ENCODE results near the gene RELL2. TPM values are rescaled to one million over a fixed set of nuclear protein-coding genes. Genes with fewer than 3 reads are reported as not detected.

RELL2 gene
- total RNA-seq, 1 experiment from 2014 or later: 9.8 TPM

DNA sequence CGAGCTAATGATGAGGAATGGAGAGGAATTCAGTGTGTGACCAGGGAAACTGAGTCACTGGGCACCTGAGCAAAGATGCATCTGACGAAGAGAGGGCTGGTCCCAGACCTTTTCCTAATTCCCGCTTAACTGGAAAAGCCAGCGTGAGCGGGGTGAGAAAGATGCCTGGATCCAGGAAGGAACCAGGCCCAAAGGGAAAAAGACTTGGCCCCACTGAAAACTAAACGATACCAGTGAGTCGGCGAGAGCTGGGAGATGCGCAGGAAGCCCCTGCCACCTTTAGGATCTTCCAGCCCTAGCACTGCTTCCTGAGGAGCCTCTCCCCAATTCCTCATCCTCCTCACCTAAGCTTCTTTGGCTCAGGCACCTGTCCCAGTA, 14.9 kb downstream of the RELL2 start:
- DNase-seq: no peak
- Histone ChIP-seq H4K20me1 (ENCODE audit: control insufficient read depth, insufficient read depth, insufficient read length) (no peaks in the 10 kb centered on the region), H4K5ac (ENCODE audit: insufficient read length, low read depth, low read length) (no peak overlapping the region), H3K14ac (ENCODE audit: insufficient read depth, low read length) (no peak overlapping the region), H2BK15ac (ENCODE audit: low read depth, low read length) (no peak overlapping the region), H3K4me1 (ENCODE audit: insufficient read depth, low read length) (no peaks in the 10 kb centered on the region; the same call in 1 of the 2 replicates), H3K23ac (ENCODE audit: insufficient read length, low read depth, low read length) (no peak overlapping the region), H2AFZ (ENCODE audit: low read length) (peak overlapping the region; percentile 41), H3K4me2 (ENCODE audit: insufficient read depth, insufficient read length, low read length) (peak overlapping the region; percentile 74), H3T11ph (ENCODE audit: low read length) (no peak overlapping the region), H3K9ac (ENCODE audit: extremely low read depth, insufficient read length, low read length) (no peak overlapping the region), H3K56ac (ENCODE audit: insufficient read length, low read depth, low read length) (no peak overlapping the region), H3K23me2 (ENCODE audit: insufficient read length, low read depth, low read length, poor library complexity, severe bottlenecking) (peaks cover 8% of the 10 kb centered on the region), H2BK20ac (ENCODE audit: low read depth, low read length, poor library complexity, severe bottlenecking) (no peak overlapping the region), H2BK5ac (ENCODE audit: insufficient read length, low read length) (no peak overlapping the region), H2BK12ac (ENCODE audit: insufficient read length, low read depth, low read length) (no peak overlapping the region), H2BK120ac (ENCODE audit: low read depth, low read length, poor library complexity, severe bottlenecking) (no peak overlapping the region), H3K27me3 (ENCODE audit: insufficient read depth, low read length) (no peaks in the 10 kb centered on the region), H2AK5ac (ENCODE audit: insufficient read length, low read length) (no peak overlapping the region), H3K27ac (ENCODE audit: insufficient read length, low read depth, low read length) (no peak overlapping the region), H3K18ac (ENCODE audit: insufficient read length, low read depth, low read length) (no peak overlapping the region), H3K9me3 (ENCODE audit: control insufficient read depth, low read depth, low read length) (no peaks in the 10 kb centered on the region), H3K4ac (ENCODE audit: low read depth, low read length) (no peak overlapping the region), H4K91ac (ENCODE audit: insufficient read length, low read depth, low read length) (no peak overlapping the region), H3K79me1 (ENCODE audit: insufficient read depth, low read depth, low read length, poor library complexity, severe bottlenecking) (no peaks in the 10 kb centered on the region), H3K79me2 (ENCODE audit: insufficient read depth, low read length) (no peaks in the 10 kb centered on the region), H4K8ac (replicated peaks; ENCODE audit: insufficient read length, low read depth, low read length) (no peak overlapping the region)
- peaks cover 19 to 23% of the 10 kb centered on the region in 2 experiments for H3K4me1 Mint-ChIP-seq
- no CpG with 5 or more reads among the region's 9 CpGs for whole genome bisulfite sequencing (ENCODE audit: extremely low coverage, insufficient read length, low lambda C conversion rate)
- H3K27ac Mint-ChIP-seq: no peak overlapping the region
- TF ChIP-seq, protein P1, sequence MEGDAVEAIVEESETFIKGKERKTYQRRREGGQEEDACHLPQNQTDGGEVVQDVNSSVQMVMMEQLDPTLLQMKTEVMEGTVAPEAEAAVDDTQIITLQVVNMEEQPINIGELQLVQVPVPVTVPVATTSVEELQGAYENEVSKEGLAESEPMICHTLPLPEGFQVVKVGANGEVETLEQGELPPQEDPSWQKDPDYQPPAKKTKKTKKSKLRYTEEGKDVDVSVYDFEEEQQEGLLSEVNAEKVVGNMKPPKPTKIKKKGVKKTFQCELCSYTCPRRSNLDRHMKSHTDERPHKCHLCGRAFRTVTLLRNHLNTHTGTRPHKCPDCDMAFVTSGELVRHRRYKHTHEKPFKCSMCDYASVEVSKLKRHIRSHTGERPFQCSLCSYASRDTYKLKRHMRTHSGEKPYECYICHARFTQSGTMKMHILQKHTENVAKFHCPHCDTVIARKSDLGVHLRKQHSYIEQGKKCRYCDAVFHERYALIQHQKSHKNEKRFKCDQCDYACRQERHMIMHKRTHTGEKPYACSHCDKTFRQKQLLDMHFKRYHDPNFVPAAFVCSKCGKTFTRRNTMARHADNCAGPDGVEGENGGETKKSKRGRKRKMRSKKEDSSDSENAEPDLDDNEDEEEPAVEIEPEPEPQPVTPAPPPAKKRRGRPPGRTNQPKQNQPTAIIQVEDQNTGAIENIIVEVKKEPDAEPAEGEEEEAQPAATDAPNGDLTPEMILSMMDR (conservative IDR thresholded peaks at IDR 0.05): no peak
- H3K27me3 Mint-ChIP-seq (ENCODE audit: low read depth): peaks cover 7% of the 10 kb centered on the region; the same call in 1 of the 2 replicates
- no peaks in the 10 kb centered on the region; a peak in 1 of 5 replicates for H3K9me3 Mint-ChIP-seq
- H3K36me3 Mint-ChIP-seq (ENCODE audit: insufficient read depth in 1 of 3, low read depth in 3 of 3): peaks cover 19 to 44% (median 23%) of the 10 kb centered on the region in 3 experiments; a peak in 6 of 7 replicates
- peak overlapping the region; percentile 97 to 98 for H3K4me3 Mint-ChIP-seq
